HG03432 (cell line): ENCODE data around the gene ACTR3.

ENCODE experiments used
- ATAC-seq: cut with Tn5 transposase; IDR thresholded peaks from one replicate; pipeline ENCODE4 v1.9.1; 2021; ENCODE audit warnings: mild to moderate bottlenecking, moderate library complexity; ENCODE audit not compliant: unreplicated experiment

The ACTR3 gene

GRCh38 chr2:113992090-113992489 is 102.2 kb downstream of the ACTR3 start:
- ATAC-seq, result no peak

DNA sequence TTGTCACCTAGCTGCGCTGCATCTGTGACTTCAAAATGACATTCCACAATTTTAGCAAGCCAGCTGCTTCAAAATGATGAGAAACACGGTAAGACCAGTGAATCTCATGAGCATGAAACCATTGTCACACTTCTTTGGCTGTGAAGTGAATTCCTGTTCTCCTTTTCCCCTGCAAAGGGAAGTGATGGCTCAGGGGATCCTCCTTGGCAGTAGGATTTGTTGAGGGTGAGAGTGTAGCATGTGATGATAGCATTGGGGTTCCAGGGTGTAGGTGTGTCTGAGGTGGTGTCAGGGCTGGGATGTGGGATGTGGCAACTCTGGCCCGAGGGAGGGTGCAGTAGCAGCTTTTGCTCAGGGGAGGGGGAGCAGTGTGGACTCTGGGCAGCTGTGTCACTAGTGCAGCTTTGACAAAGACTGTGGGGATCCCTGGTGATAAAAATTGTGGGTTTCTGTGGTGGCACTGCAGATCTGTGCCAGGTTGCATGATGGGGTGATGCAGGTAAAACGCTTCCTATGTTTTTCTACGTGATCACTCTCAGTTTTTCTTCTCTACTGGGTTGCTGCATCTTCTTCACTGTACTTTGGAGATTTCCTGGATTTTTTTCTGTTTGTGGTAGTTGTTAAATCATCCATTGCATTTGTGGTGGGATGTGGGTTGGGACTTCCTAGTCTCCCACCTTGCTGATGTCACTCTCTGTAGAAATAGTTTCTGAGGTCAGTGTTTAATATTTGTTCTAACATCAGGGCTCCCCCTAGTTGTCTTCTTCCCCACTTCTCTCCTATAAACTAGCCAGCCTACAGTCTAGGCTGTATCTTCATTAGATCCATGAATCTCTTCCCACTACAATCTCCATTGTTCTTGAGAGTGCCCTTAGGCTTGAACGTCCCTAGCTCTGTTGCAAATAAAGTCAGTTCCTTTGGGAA is 107.0 kb downstream of the ACTR3 start:
- no peak for ATAC-seq

GRCh38 chr2:114001152-114001551 is 111.3 kb downstream of the ACTR3 start:
- ATAC-seq, result no peak

DNA sequence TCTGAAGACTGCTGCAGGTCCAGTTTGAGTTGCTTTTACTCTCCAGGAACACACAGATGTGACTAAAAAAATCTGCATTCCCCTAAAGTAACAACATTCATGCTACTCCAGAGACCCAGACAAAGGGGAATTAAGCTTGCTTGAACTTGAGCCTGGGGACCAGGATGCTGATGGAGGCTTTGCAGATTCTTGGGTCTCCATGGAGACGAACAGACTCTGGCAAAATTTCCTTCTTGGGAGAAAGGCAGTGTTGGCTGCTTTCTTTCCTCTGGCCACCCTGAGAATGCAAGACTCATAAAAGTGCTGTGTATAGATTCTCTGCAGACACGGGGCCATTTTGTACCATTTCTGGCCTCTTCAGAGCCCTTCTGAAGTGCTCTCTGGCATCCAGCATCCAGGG is 112.0 kb downstream of the ACTR3 start:
- no peak for ATAC-seq

DNA sequence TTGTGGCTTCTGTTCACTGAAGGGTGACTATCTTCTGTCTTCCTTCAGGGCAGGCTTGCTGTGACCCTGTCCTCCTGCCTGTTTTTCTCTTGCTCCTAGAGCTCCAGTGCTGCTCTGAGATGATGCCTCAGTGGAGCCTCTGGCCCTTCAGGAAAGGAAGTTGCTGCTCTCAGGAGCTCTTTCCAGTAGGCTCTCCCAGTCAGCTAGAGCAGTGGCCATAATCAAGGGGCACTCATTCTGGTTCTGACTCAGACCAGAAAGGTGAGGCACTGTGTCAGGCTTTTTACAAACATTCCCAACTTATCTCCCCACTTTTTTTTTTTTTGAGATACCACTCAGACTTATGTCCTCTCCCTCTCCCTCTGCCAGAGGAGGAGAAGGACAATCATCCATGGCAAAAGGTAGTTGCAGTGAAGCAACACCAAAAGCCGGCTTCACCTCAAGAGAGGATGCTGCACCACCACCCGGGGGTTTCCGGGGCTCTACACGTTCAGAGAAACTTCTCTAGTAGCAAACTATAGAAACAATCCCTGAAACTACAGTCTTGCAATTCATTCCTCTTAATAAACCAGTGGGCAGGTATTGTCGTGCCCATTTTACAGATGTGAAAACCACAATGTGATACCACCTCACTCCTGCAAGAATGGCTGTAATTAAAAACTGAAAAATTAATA is 115.4 kb downstream of the ACTR3 start:
- ATAC-seq, result peak; percentile 74

DNA sequence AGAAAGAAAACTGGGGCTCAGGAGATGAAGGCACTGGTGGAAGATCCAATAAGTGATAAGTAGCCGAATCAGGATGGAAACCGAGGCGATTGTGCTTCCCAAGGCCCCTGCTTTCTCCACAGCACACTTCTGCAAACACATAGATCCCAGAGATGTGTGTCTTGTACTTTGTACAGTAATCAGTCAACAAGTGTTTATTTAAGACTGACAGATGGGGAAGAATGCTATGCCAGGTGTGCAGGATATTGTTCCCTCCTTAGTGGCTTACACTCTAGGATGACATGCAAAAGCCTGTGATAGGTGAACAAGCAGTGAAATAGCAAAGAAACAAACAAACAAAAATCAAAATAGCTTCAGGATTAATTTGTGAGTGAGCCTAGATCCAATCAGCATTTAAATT is 116.6 kb downstream of the ACTR3 start:
- ATAC-seq, result no peak

GRCh38 chr2:114007436-114007835 is 117.5 kb downstream of the ACTR3 start:
- ATAC-seq, result no peak

DNA sequence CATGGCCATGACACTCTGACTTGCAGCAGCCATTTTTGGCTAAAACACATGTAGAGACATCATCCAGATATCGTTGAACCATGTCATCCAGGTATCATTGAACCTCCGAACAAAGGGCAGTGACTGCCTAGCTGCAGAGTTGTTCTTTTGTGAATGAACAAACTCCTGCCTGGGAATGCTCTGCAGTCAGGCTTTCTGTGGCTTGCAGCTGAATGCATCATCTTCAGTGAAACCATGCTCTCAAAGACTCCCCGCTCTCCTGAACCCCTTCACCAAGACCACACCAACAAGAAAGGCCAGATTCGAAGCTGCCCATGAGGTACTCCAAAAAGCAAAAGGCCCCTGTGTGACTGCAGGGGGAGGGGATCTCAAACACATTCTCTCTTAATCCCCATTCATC is 118.8 kb downstream of the ACTR3 start:
- ATAC-seq, result no peak

DNA sequence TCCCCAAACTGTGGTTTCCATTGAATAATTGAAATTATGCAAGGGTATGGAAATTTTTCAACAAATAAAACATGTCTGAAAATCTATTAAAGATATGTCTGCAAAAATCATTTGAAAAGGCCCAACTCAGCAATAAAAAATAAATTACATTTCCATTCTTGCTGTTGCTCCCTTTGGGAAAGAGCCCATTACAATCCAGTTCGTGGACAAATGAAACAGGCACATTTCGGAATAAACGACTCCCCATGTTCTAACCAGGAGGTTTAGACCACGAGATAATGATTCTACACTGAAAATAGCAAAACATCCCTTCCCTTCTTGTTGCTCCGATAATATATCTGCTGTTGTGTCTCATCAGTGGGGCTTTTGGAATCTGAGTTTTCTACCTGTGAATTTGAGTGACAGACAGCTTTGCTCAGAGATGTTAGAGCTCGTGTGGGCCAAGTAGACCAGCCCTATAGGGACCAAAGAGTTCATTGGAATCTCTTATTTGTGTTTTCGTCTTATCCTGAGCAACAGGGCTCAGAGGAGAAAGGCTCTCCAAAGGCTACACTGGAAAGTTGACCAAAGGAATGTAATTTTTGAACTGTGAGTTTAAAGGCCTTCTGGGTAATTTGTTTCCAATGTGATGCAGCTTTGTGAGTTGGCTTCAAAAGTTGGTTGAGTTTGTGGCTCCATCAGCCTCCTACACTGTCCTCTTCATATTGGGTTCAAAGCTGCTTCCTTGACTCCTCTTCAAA is 119.5 kb downstream of the ACTR3 start:
- ATAC-seq, result no peak

DNA sequence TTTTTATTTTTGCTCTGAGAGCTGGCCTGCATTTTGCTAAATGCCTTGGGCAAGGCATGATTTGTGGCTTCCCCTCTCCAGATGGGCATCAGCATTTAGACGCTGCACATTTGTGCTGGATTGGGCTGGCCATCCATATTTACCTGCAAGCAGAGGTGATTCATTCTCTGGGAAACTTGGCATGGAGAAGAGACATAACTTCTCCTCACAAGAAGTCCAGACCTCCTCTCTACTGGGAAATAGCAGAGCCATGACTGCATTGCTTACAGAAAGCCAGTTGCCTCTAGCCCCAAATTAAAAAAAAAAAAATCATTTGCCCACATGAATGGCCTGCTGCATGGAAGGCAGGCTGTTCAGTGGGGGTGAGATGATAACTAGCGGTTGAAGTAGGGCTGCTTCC is 120.1 kb downstream of the ACTR3 start:
- no peak for ATAC-seq

DNA sequence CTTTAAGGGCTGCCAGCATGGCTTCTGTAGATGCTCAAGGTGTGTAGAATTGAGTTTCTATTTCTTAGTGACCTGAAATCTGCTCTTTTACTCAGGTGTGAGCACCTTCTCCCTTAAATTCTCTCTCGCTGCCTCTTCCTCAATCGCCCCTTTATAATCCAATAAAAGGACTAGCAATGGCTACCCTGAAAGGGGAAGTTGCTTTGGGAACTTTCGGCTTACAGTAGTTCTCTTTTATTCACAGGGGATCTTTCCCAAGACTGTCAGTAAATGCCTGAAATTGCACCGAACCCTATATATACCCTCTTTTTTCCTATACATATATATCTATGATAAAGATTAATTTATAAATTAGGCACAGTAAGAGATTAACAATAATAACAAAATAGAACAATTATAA is 121.8 kb downstream of the ACTR3 start:
- ATAC-seq, result no peak
